AG04450 (cell line): ENCODE results near the gene BMPR1A. TPM values are rescaled to one million over a fixed set of nuclear protein-coding genes. Genes with fewer than 3 reads are reported as not detected.

Experiments
- CTCF ChIA-PET: fragments of 300-600, 350-600 bp; formaldehyde crosslinking; extraction: SDS; loops from one replicate; lab custom pipeline; 2022; ENCODE audit warnings: antibody characterized with exemption, inconsistent platforms; lab: Charles Lee
- POLR2A ChIA-PET: fragments of 350-600 bp; formaldehyde crosslinking; extraction: SDS; loops from one replicate; lab custom pipeline; 2021; ENCODE audit warnings: antibody characterized with exemption, inconsistent platforms; lab: Yijun Ruan, JAX
- DNase-seq: peaks from one replicate; pipeline ENCODE4 v3.0.0-alpha.2; 2011; ENCODE audit warnings: low read depth, low spot score
- H3K27ac ChIP-seq: one replicate; pipeline ENCODE4 v1.5.1; 2012; ENCODE audit warnings: low read depth, low read length, control low read depth
- H3K27me3 ChIP-seq: one replicate; pipeline ENCODE4 v1.6.0; 2012; ENCODE audit warnings: low read length; ENCODE audit not compliant: control insufficient read depth, insufficient read depth
- H3K4me3 ChIP-seq: 2 replicates; pipeline ENCODE4 v1.5.1; 2011; ENCODE audit warnings: mild to moderate bottlenecking, low read depth, low read length, control low read depth
- H3K9me3 ChIP-seq: 2 replicates; pipeline ENCODE4 v1.5.1; 2012; ENCODE audit warnings: low read length; ENCODE audit not compliant: control insufficient read depth, insufficient read depth
- CTCF ChIP-seq: IDR thresholded peaks from 2 replicates; pipeline ENCODE4 v1.5.1; 2011; ENCODE audit warnings: low read depth, low read length, control low read depth, inconsistent platforms
- polyA plus RNA-seq: library from polyadenylated mRNA; depleted of rRNA; stranded (reverse); fragments of >200 nt; gene quantifications from 2 replicates; pipeline ENCODE4 v1.2.3, GENCODE V29; 2011

Gene BMPR1A
- polyA plus RNA-seq, 1 experiment: 41.9 TPM

- Histone ChIP-seq H3K27ac (no peak overlapping the region), H3K9me3 (no peaks in the 10 kb centered on the region), H3K27me3 (no peaks in the 10 kb centered on the region), H3K4me3 (no peak overlapping the region)
- ChIA-PET POLR2A (interaction anchor here (0.5 kb wide), 1 partner anchor 16 kb away, joined by 3 read pairs; no protein-coding TSS in a partner anchor), CTCF (no interaction called here)
- no peak for TF ChIP-seq CTCF
- DNase-seq: no peak
These were observed 56.7 kb downstream of the BMPR1A start for GRCh38 chr10:86813101-86813500.

- ChIA-PET POLR2A (interaction anchor here (0.5 kb wide), 1 partner anchor 23 kb away, joined by 3 read pairs; no protein-coding TSS in a partner anchor), CTCF (no interaction called here)
- H3K27ac ChIP-seq: no peak overlapping the region
- TF ChIP-seq CTCF: no peak
- no peaks in the 10 kb centered on the region for H3K27me3 ChIP-seq
- DNase-seq: no peak
- H3K9me3 ChIP-seq: no peaks in the 10 kb centered on the region
- H3K4me3 ChIP-seq: no peak overlapping the region
These were observed 57.6 kb downstream of the BMPR1A start for GRCh38 chr10:86813982-86814381.

GRCh38 chr10:86815035-86815617, 58.7 kb downstream of the BMPR1A start:
- H3K27me3 ChIP-seq: no peaks in the 10 kb centered on the region
- no peak for TF ChIP-seq CTCF
- no peaks in the 10 kb centered on the region for H3K9me3 ChIP-seq
- H3K27ac ChIP-seq: peak overlapping the region; percentile 66
- no peak overlapping the region for H3K4me3 ChIP-seq
- DNase-seq: no peak
- POLR2A ChIA-PET: no interaction called here
- CTCF ChIA-PET: no interaction called here

- Histone ChIP-seq H3K27ac (no peak overlapping the region), H3K27me3 (no peaks in the 10 kb centered on the region), H3K9me3 (no peaks in the 10 kb centered on the region), H3K4me3 (no peak overlapping the region)
- CTCF ChIA-PET: no interaction called here
- POLR2A ChIA-PET: no interaction called here
- no peak for TF ChIP-seq CTCF
- no peak for DNase-seq
These were observed 59.2 kb downstream of the BMPR1A start for GRCh38 chr10:86815640-86816039.

- H3K27ac ChIP-seq: no peak overlapping the region
- H3K27me3 ChIP-seq: no peaks in the 10 kb centered on the region
- CTCF ChIA-PET: no interaction called here
- POLR2A ChIA-PET: no interaction called here
- no peak for DNase-seq
- TF ChIP-seq CTCF: no peak
- H3K9me3 ChIP-seq: no peaks in the 10 kb centered on the region; the same call in 1 of the 2 replicates
- no peak overlapping the region for H3K4me3 ChIP-seq
These were observed 60.8 kb downstream of the BMPR1A start for GRCh38 chr10:86817246-86817645.
